Endothelial cell of umbilical vein (primary cell): ENCODE measurements around the gene CTU2.

Source experiments
- EZH2 ChIP-seq: IDR thresholded peaks from 2 replicates; pipeline ENCODE4 v1.6.1; 2012; ENCODE audit warnings: borderline replicate concordance, low read depth, mild to moderate bottlenecking, moderate library complexity, low read length, inconsistent platforms; ENCODE audit not compliant: severe bottlenecking
- POLR2A ChIP-seq: IDR thresholded peaks from 2 replicates; pipeline ENCODE4 v1.6.1; 2012; ENCODE audit warnings: low read depth, mild to moderate bottlenecking, control low read depth, low read length
- TF ChIP-seq, protein P1 (sequence below), 2 donors: IDR thresholded peaks; 1 replicate in 1 of 2; 2 replicates in 1 of 2; pipeline ENCODE4 v1.5.1; 2011; ENCODE audit warnings: low read length in 2 of 2, mild to moderate bottlenecking in 2 of 2, moderate library complexity in 2 of 2, control low read depth in 1 of 2, inconsistent platforms in 1 of 2, low read depth in 1 of 2; ENCODE audit not compliant: insufficient read depth in 1 of 2; ENCODE audit errors: extremely low read depth in 1 of 2

DNA sequence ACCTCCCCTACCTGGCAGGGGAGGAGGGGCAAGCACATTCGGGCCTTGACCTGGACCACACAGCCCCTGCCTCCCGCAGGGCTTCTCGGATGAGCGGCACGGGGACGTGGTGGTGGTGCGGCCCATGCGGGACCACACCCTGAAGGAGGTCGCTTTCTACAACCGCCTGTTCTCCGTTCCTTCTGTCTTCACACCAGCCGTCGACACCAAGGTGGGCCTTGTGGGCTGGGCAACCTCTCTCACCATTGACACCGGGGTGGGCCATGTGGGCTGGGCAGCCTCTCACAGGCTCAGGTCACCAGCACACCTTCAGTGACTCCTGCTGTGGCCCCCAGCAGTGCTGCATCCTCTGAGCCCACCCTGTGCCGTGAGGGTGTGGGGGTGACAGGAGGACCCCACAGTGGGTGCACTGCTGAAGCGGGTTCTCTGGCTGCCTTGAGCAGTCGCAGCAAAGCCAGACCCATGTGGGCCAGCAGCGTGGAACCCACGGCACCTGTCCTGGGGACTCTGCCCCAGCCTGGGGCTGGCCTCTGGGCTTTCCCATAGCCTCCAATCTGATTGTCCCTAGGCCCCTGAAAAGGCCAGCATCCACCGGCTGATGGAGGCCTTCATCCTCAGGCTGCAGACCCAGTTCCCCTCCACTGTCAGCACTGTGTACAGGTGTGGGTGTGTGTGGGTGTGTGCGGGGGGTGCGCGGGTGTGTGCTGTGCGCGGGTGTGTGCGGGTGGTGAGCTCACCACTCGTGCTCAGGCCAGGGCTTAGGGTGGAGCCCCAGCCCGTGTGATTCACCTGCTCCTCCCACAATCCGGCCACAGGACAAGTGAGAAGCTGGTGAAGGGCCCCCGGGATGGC is 7.5 kb downstream of the CTU2 start:
- TF ChIP-seq, protein P1, sequence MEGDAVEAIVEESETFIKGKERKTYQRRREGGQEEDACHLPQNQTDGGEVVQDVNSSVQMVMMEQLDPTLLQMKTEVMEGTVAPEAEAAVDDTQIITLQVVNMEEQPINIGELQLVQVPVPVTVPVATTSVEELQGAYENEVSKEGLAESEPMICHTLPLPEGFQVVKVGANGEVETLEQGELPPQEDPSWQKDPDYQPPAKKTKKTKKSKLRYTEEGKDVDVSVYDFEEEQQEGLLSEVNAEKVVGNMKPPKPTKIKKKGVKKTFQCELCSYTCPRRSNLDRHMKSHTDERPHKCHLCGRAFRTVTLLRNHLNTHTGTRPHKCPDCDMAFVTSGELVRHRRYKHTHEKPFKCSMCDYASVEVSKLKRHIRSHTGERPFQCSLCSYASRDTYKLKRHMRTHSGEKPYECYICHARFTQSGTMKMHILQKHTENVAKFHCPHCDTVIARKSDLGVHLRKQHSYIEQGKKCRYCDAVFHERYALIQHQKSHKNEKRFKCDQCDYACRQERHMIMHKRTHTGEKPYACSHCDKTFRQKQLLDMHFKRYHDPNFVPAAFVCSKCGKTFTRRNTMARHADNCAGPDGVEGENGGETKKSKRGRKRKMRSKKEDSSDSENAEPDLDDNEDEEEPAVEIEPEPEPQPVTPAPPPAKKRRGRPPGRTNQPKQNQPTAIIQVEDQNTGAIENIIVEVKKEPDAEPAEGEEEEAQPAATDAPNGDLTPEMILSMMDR (IDR thresholded peaks at IDR 0.05; ENCODE audit: extremely low read depth in 1 of 2, insufficient read depth in 1 of 2, low read depth in 1 of 2, low read length in 2 of 2), result no peak
- no peak for TF ChIP-seq POLR2A
- TF ChIP-seq EZH2, result no peak
